ENCODE measurements around the gene SEMA3D. TPM values are rescaled to one million over a fixed set of nuclear protein-coding genes. Genes with fewer than 3 reads are reported as not detected.

The SEMA3D gene
- total RNA-seq, 2 experiments from 2014 or later = not detected

GRCh38 chr7:85052894-85053293 lies 134.0 kb downstream of the SEMA3D start:
- H3K36me3 Mint-ChIP-seq (ENCODE audit: low read depth) = no peaks in the 10 kb centered on the region
- no peak overlapping the region for H3K27ac Mint-ChIP-seq
- CTCF ChIA-PET = no interaction called here
- no peak overlapping the region for H3K4me3 Mint-ChIP-seq
- H3K9me3 Mint-ChIP-seq = no peaks in the 10 kb centered on the region
- no peak for DNase-seq
- POLR2A ChIA-PET = no interaction called here
- no peaks in the 10 kb centered on the region for H3K4me1 Mint-ChIP-seq
- H3K27me3 Mint-ChIP-seq = no peaks in the 10 kb centered on the region

DNA sequence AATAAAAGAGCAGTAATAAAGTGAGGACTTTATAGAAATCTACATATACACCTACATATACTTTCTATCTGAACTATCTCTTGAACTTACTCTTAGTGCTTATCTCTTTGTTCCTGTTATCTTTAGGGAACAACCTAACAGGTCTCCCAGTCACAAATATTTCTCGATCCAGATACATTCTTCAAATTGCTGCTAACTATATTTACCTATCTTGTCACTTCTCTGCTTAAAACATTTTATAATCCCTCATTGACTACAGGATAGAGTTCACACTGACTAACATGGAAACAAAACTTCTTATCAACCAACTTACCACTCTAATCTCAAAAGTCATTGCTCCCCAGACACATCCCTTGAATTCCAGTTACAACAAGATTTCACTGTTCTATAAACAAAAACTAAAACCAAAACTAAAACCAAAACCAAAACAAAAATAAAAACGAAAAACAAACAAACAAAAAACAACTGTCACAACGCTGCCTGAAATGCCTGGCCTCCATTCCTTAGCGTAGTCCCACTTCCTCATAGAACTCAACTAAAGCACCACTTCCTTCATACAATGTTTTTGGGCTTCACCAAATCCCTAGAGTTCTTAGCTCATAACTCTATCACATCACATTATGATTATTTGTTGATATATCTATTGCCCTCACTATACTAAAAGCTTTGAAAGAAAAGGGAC lies 134.7 kb downstream of the SEMA3D start:
- ChIA-PET CTCF (no interaction called here), POLR2A (no interaction called here)
- Mint-ChIP-seq H3K27ac (no peak overlapping the region), H3K27me3 (no peaks in the 10 kb centered on the region), H3K36me3 (ENCODE audit: low read depth) (no peaks in the 10 kb centered on the region), H3K9me3 (no peaks in the 10 kb centered on the region), H3K4me1 (no peaks in the 10 kb centered on the region), H3K4me3 (no peak overlapping the region)
- DNase-seq = no peak

DNA sequence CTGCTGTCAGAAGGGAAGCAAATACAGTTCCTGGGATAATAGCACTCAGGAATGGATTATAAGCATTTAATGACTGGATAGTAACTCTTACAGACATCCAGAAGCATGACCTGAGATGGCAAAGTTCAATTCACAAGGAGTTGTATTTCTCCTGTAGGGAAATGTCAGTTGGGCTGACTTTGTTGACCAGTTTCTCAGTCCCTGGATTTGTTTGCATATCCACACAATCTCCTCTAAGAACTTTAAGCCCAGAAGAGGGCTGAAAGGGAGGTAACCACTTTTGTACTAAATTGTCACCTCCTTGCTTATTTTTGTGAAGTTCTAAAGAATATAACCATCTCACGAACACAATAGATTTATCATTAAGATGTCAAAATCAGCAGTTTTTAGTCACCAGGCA lies 140.3 kb downstream of the SEMA3D start:
- H3K27ac Mint-ChIP-seq = no peak overlapping the region
- H3K4me3 Mint-ChIP-seq = no peak overlapping the region
- ChIA-PET POLR2A (no interaction called here), CTCF (no interaction called here)
- no peaks in the 10 kb centered on the region for H3K4me1 Mint-ChIP-seq
- DNase-seq = no peak
- no peaks in the 10 kb centered on the region for H3K9me3 Mint-ChIP-seq
- no peaks in the 10 kb centered on the region for H3K36me3 Mint-ChIP-seq (ENCODE audit: low read depth)
- H3K27me3 Mint-ChIP-seq = no peaks in the 10 kb centered on the region

DNA sequence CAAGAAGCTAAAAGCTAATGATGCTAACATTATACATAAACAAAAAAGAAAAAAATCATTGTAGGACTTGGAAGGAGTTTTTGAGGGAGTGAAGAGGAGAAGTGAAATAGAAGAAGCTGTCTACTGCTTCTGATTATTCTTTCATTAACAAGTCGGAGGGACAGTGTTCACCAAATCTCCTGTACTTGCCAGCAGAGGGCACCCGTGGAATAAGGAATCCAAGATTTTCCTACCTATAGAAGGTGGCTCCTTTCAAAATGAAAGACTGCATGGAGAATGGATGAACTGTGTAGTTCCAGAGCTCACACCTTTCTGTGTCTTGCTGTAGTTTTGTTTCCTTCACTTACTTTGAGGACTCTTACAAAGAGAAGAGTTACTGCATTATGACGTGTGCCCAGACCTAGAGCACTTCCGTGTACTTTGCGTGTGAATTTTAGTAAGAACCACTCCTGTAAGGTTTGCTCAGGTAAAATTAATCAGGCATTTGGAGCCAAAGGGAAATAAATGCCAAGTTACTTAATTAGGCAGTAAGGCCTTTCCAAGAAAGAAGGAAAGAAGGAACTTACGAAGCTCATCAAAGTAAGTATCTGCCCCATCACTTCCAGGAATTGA lies 145.1 kb downstream of the SEMA3D start:
- Mint-ChIP-seq H3K4me3 (no peak overlapping the region), H3K4me1 (no peaks in the 10 kb centered on the region), H3K27me3 (no peaks in the 10 kb centered on the region), H3K9me3 (no peaks in the 10 kb centered on the region), H3K36me3 (ENCODE audit: low read depth) (no peaks in the 10 kb centered on the region), H3K27ac (no peak overlapping the region)
- DNase-seq = peak; percentile 17
- POLR2A ChIA-PET = no interaction called here
- CTCF ChIA-PET = interaction anchor here (0.9 to 1.0 kb wide), 2 partner anchors 17 to 513 kb away, joined by 3 to 5 read pairs; no protein-coding TSS in a partner anchor

DNA sequence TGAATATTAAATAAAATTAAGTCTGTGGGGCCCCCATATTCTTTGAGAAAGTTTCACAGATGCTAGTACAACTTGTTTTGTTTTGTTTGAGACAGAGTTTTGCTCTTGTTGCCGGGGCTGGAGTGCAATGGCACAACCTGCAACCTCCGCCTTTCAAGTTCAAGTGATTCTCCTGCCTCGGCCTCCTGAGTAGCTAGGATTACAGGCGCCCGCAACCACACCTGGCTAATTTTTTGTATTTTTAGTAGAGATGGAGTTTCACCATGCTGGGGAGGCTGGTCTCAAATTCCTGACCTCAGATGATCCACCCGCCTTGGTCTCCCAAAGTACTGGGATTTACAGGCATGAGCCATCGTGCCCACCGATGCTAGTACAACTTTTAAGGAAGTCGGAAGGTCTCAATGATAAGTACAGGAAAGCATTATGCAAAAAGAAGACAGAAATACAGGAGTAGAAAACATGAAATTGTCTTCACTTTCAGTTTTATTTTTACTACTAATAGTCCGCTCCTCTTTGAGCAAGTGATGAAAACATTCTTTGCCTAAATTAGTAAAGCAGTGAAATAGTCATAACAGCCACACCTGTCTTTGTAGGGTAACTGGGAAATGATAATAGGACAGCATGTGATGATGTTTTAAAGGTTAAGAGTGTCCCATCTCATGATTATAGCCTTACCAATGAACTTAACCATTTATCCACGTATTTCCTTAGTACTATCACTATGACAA lies 147.5 kb downstream of the SEMA3D start:
- no peaks in the 10 kb centered on the region for H3K36me3 Mint-ChIP-seq (ENCODE audit: low read depth)

DNA sequence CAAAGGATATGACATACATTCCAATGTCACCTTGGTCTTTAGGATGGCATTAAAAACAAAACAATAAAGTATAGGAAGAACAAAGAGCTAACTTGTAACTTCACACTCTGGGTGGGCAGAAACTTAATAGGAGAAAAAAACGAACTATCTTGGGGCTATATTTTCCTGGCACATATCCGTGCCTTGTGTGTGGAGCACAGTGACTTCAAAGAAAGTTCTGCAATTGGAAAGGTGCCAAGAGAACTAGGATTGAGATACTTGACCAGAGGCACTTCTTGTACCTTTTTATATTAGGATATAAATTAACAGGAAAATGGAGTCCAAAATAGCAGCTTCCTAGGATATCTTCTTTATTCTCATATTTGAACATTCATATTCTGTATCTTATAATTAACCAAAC lies 148.4 kb downstream of the SEMA3D start:
- Mint-ChIP-seq H3K27me3 (no peaks in the 10 kb centered on the region), H3K4me1 (no peaks in the 10 kb centered on the region), H3K27ac (no peak overlapping the region), H3K9me3 (no peaks in the 10 kb centered on the region), H3K4me3 (no peak overlapping the region), H3K36me3 (ENCODE audit: low read depth) (no peaks in the 10 kb centered on the region)
- ChIA-PET CTCF (no interaction called here), POLR2A (no interaction called here)
- DNase-seq = no peak

More for the DNA sequence above, 147.5 kb downstream of the SEMA3D start:
- no peaks in the 10 kb centered on the region for H3K27me3 Mint-ChIP-seq
- POLR2A ChIA-PET = no interaction called here
- H3K27ac Mint-ChIP-seq = no peak overlapping the region
- no peak overlapping the region for H3K4me3 Mint-ChIP-seq
- H3K9me3 Mint-ChIP-seq = no peaks in the 10 kb centered on the region
- DNase-seq = no peak
- CTCF ChIA-PET = no interaction called here
- H3K4me1 Mint-ChIP-seq = no peaks in the 10 kb centered on the region

GRCh38 chr7:85033263-85033662 lies 153.6 kb downstream of the SEMA3D start:
- no peak for DNase-seq
- Mint-ChIP-seq H3K4me1 (no peaks in the 10 kb centered on the region), H3K9me3 (no peaks in the 10 kb centered on the region), H3K27me3 (no peaks in the 10 kb centered on the region), H3K4me3 (no peak overlapping the region), H3K36me3 (ENCODE audit: low read depth) (no peaks in the 10 kb centered on the region), H3K27ac (no peak overlapping the region)
- ChIA-PET POLR2A (no interaction called here), CTCF (interaction anchor here (0.9 kb wide), 1 partner anchor 1097 kb away, joined by 3 read pairs; no protein-coding TSS in a partner anchor)

DNA sequence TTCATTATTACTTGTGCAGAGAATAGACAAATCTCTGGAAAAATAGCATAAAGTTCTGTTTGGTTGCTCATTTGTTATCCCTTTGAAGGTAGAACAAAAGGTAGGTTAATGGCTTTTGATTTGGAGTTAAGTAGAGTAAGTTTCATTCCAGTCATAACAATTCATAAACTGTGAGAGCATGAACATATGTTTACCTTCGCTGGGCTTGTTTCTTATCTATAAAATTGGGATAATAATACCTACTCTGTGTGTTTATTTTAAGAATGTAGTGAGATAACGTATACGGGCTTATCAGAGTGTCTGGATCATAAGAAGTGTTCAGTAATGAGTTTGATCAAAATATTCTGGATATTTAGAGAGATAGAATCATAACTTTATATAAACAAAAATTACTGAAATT lies 155.4 kb downstream of the SEMA3D start:
- POLR2A ChIA-PET = no interaction called here

DNA sequence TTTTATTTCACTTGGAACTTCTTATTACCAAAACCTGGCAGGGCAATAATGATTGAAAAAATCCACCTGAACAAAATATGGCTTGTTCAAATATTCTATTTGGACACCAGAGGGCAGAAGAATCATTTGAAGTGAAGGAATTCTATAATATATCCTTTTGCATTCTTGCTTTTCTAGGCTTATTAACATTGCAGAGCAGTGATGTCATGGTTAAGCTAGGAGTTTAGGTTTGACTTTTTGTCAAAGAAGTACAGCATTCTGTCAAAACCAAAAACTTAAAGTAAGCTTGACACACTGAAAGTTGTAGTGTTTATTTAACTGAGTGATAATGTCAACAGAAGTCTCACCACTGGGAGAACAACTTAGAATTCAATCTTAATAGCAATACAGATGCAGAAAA lies 156.0 kb downstream of the SEMA3D start:
- H3K4me3 Mint-ChIP-seq = no peak overlapping the region
- DNase-seq = no peak
- no peaks in the 10 kb centered on the region for H3K27me3 Mint-ChIP-seq
- no peaks in the 10 kb centered on the region for H3K9me3 Mint-ChIP-seq
- no peak overlapping the region for H3K27ac Mint-ChIP-seq
- CTCF ChIA-PET = no interaction called here
- no peaks in the 10 kb centered on the region for H3K36me3 Mint-ChIP-seq (ENCODE audit: low read depth)
- H3K4me1 Mint-ChIP-seq = no peaks in the 10 kb centered on the region
- POLR2A ChIA-PET = no interaction called here

More for the DNA sequence above, 155.4 kb downstream of the SEMA3D start:
- Mint-ChIP-seq H3K27me3 (no peaks in the 10 kb centered on the region), H3K9me3 (no peaks in the 10 kb centered on the region), H3K4me1 (no peaks in the 10 kb centered on the region), H3K4me3 (no peak overlapping the region), H3K27ac (no peak overlapping the region), H3K36me3 (ENCODE audit: low read depth) (no peaks in the 10 kb centered on the region)
- no peak for DNase-seq
- CTCF ChIA-PET = no interaction called here

GRCh38 chr7:85025312-85025756 lies 161.5 kb downstream of the SEMA3D start:
- DNase-seq = no peak
- Mint-ChIP-seq H3K27me3 (no peaks in the 10 kb centered on the region), H3K4me1 (no peaks in the 10 kb centered on the region), H3K36me3 (ENCODE audit: low read depth) (no peaks in the 10 kb centered on the region), H3K9me3 (no peaks in the 10 kb centered on the region), H3K27ac (no peak overlapping the region), H3K4me3 (no peak overlapping the region)
- ChIA-PET POLR2A (no interaction called here), CTCF (no interaction called here)

GRCh38 chr7:85023916-85024315 lies 162.9 kb downstream of the SEMA3D start:
- no peaks in the 10 kb centered on the region for H3K36me3 Mint-ChIP-seq (ENCODE audit: low read depth)
- no peaks in the 10 kb centered on the region for H3K9me3 Mint-ChIP-seq
- no peak overlapping the region for H3K27ac Mint-ChIP-seq
- no peak for DNase-seq
- H3K27me3 Mint-ChIP-seq = no peaks in the 10 kb centered on the region
- H3K4me3 Mint-ChIP-seq = no peak overlapping the region
- ChIA-PET POLR2A (no interaction called here), CTCF (interaction anchor here (1.0 kb wide), 1 partner anchor 18 kb away, joined by 3 read pairs; no protein-coding TSS in a partner anchor)
- H3K4me1 Mint-ChIP-seq = no peaks in the 10 kb centered on the region

- H3K36me3 Mint-ChIP-seq (ENCODE audit: low read depth) = no peaks in the 10 kb centered on the region
These were observed 163.7 kb downstream of the SEMA3D start for GRCh38 chr7:85023066-85023712.

DNA sequence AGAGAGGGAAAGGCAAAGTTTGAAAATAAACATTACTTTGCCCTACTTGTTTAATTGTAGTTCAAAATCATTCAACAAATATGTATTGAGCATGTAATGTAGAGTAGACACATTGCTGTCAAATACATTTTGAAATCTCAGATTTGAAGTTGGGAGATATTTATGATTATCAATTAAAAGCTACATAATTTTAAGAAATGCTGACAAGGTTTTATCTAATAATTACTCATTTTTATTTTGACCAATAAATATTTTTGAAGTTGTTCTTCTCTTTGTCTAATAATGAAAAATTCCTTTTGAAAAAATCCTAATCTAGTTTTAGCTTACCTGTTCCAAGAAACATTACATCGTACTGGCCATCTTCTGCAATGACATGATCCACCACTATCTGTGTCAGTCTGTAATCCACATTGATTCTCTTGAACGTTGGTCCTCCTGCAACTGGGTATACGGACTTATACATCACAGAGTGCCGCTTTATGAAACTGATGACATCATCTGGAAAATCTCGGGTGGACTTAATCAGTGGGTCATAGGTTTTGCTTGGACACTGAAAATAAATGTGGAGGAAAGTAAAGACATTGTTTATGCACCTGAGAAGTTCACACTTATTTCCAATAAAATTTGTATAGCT lies 164.7 kb downstream of the SEMA3D start:
- no peak overlapping the region for H3K4me3 Mint-ChIP-seq
- ChIA-PET POLR2A (no interaction called here), CTCF (interaction anchor here (2.3 kb wide), 1 partner anchor 1086 kb away, joined by 5 read pairs; no protein-coding TSS in a partner anchor)
- H3K27me3 Mint-ChIP-seq = no peaks in the 10 kb centered on the region
- no peak overlapping the region for H3K27ac Mint-ChIP-seq
- no peaks in the 10 kb centered on the region for H3K4me1 Mint-ChIP-seq
- no peak for DNase-seq
- no peaks in the 10 kb centered on the region for H3K9me3 Mint-ChIP-seq
- H3K36me3 Mint-ChIP-seq (ENCODE audit: low read depth) = no peaks in the 10 kb centered on the region

More at GRCh38 chr7:85023066-85023712, 163.7 kb downstream of the SEMA3D start:
- H3K4me1 Mint-ChIP-seq = no peaks in the 10 kb centered on the region
- H3K9me3 Mint-ChIP-seq = no peaks in the 10 kb centered on the region
- ChIA-PET POLR2A (no interaction called here), CTCF (interaction anchor here (2.3 kb wide), 1 partner anchor 1087 kb away, joined by 5 read pairs; no protein-coding TSS in a partner anchor)
- no peak overlapping the region for H3K27ac Mint-ChIP-seq
- DNase-seq = no peak
- no peaks in the 10 kb centered on the region for H3K27me3 Mint-ChIP-seq
- H3K4me3 Mint-ChIP-seq = no peak overlapping the region
